ENCODE data around the gene DISP2.

DNA sequence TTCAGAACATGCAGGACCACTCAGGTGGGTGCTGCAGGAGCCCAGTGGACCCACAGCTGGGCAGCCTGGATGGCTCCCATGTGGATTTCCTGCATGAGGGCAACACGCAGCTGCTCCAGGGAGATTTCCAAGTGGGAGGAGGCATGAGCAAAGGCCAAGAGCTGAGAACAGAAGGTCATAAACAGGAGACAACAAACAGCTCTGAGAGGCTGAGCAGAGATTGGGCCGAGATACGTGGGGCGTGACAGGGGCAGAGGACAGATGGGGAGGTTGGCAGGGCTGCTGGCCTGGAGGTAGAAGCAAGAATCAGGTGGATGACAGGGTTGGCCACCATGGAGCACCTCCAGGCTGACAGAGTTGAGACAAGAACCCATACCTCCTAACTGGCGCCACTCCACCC lies 4.3 kb upstream of the DISP2 start:
- TF ChIP-seq, protein P1, sequence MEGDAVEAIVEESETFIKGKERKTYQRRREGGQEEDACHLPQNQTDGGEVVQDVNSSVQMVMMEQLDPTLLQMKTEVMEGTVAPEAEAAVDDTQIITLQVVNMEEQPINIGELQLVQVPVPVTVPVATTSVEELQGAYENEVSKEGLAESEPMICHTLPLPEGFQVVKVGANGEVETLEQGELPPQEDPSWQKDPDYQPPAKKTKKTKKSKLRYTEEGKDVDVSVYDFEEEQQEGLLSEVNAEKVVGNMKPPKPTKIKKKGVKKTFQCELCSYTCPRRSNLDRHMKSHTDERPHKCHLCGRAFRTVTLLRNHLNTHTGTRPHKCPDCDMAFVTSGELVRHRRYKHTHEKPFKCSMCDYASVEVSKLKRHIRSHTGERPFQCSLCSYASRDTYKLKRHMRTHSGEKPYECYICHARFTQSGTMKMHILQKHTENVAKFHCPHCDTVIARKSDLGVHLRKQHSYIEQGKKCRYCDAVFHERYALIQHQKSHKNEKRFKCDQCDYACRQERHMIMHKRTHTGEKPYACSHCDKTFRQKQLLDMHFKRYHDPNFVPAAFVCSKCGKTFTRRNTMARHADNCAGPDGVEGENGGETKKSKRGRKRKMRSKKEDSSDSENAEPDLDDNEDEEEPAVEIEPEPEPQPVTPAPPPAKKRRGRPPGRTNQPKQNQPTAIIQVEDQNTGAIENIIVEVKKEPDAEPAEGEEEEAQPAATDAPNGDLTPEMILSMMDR (conservative IDR thresholded peaks at IDR 0.05; ENCODE audit: low read depth, low read length): no peak
- TF ChIP-seq EZH2 (IDR thresholded peaks at IDR 0.05; ENCODE audit: borderline replicate concordance, low read depth, low read length, poor library complexity, severe bottlenecking): no peak

Data from A673 (cell line).